B cell (primary cell): ENCODE measurements around the gene CINP.

Experiments used
- EZH2 ChIP-seq: IDR thresholded peaks from 2 replicates; pipeline ENCODE4 v1.6.1; 2012; ENCODE audit warnings: borderline replicate concordance, low read depth, mild to moderate bottlenecking, moderate library complexity, low read length; ENCODE audit not compliant: insufficient read depth, poor library complexity, severe bottlenecking
- TF ChIP-seq, protein P1 (sequence below): fragments of 200-600 bp; IDR thresholded peaks from one replicate; pipeline ENCODE4 v1.8.0; 2022; ENCODE audit warnings: antibody characterized with exemption, mild to moderate bottlenecking

GRCh38 chr14:102333795-102334705, 28.6 kb downstream of the CINP start:
- no peak for TF ChIP-seq EZH2
- TF ChIP-seq, protein P1, sequence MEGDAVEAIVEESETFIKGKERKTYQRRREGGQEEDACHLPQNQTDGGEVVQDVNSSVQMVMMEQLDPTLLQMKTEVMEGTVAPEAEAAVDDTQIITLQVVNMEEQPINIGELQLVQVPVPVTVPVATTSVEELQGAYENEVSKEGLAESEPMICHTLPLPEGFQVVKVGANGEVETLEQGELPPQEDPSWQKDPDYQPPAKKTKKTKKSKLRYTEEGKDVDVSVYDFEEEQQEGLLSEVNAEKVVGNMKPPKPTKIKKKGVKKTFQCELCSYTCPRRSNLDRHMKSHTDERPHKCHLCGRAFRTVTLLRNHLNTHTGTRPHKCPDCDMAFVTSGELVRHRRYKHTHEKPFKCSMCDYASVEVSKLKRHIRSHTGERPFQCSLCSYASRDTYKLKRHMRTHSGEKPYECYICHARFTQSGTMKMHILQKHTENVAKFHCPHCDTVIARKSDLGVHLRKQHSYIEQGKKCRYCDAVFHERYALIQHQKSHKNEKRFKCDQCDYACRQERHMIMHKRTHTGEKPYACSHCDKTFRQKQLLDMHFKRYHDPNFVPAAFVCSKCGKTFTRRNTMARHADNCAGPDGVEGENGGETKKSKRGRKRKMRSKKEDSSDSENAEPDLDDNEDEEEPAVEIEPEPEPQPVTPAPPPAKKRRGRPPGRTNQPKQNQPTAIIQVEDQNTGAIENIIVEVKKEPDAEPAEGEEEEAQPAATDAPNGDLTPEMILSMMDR, result no peak
